Endothelial cell of umbilical vein (primary cell): ENCODE data around the gene STAT4. TPM values are rescaled to one million over a fixed set of nuclear protein-coding genes. Genes with fewer than 3 reads are reported as not detected.

Source experiments
- BruUV-seq: library from RNA; stranded (reverse); fragments of 400-500 nt; replicated peaks from 2 replicates; lab custom pipeline; 2021; lab: Mats Ljungman, UMichigan
- CTCF ChIA-PET: fragments of 300-600, 350-600 bp; sonication (Branson Sonifier 250); formaldehyde crosslinking; loops from one replicate; lab custom pipeline; 2021; ENCODE audit warnings: antibody characterized with exemption, inconsistent platforms; lab: Charles Lee
- POLR2A ChIA-PET: fragments of 300-600, 350-600 bp; sonication (Branson Sonifier 250); formaldehyde crosslinking; loops from one replicate; lab custom pipeline; 2021; ENCODE audit warnings: antibody characterized with exemption, inconsistent platforms; lab: Charles Lee
- DNase-seq: peaks from one replicate; pipeline ENCODE4 v3.0.0-alpha.2; 2011; ENCODE audit warnings: low read depth, low spot score
- FAIRE-seq: peaks from 2 replicates; lab custom pipeline; 2011; peaks lifted over from hg19 to GRCh38; lab: Jason Lieb, UNC
- H2AFZ ChIP-seq: 2 replicates; pipeline ENCODE4 v1.6.0; 2012; ENCODE audit warnings: low read depth, low read length, control low read depth, inconsistent platforms
- H3K27ac ChIP-seq: 2 replicates; pipeline ENCODE4 v1.5.1; 2011; ENCODE audit warnings: low read depth, mild to moderate bottlenecking, control low read depth, low read length, moderate library complexity; ENCODE audit not compliant: insufficient read depth
- H3K27me3 ChIP-seq, 2 experiments: 2 replicates each; pipeline versions ENCODE4 v1.6.0 to v1.6.1; 2011; ENCODE audit warnings: low read length in 2 of 2, mixed read lengths in 1 of 2; ENCODE audit not compliant: control insufficient read depth in 2 of 2, insufficient read depth in 2 of 2
- H3K36me3 ChIP-seq, 2 experiments: 2 replicates in 1 of 2; 3 replicates in 1 of 2; pipeline ENCODE4 v1.5.1; 2011; ENCODE audit warnings: low read length in 2 of 2, mild to moderate bottlenecking in 1 of 2, moderate library complexity in 1 of 2; ENCODE audit not compliant: control insufficient read depth in 2 of 2, insufficient read depth in 2 of 2; ENCODE audit errors: extremely low read depth in 1 of 2
- H3K4me1 ChIP-seq: 3 replicates; pipeline ENCODE4 v1.5.1; 2011; ENCODE audit warnings: mild to moderate bottlenecking, low read length; ENCODE audit not compliant: control insufficient read depth, insufficient read depth; ENCODE audit errors: extremely low read depth
- H3K4me2 ChIP-seq: 2 replicates; pipeline ENCODE4 v1.6.1; 2011; ENCODE audit warnings: low read length, control low read depth, mixed read lengths; ENCODE audit not compliant: insufficient read depth
- H3K4me3 ChIP-seq, 3 experiments: fragments of 200-600 bp in 1 of 3; sonication (generic), shearing (Covaris generic) in 1 of 3; replicated peaks in 1 of 3; 2 replicates each; pipeline ENCODE4 v1.5.1; 2011 to 2016; ENCODE audit warnings: control low read depth in 3 of 3, low read length in 3 of 3, mild to moderate bottlenecking in 2 of 3, inconsistent platforms in 1 of 3, low read depth in 1 of 3, moderate library complexity in 1 of 3; ENCODE audit not compliant: insufficient read depth in 1 of 3
- H3K79me2 ChIP-seq: 2 replicates; pipeline ENCODE4 v1.6.0; 2012; ENCODE audit warnings: low read length, inconsistent platforms; ENCODE audit not compliant: control insufficient read depth, insufficient read depth
- H3K9ac ChIP-seq: replicated peaks from 2 replicates; pipeline ENCODE3; 2011; ENCODE audit warnings: low read length, control low read depth; ENCODE audit not compliant: insufficient read depth; ENCODE audit errors: extremely low read depth
- H3K9me1 ChIP-seq: replicated peaks from 3 replicates; pipeline ENCODE4 v1.6.0; 2011; ENCODE audit warnings: mild to moderate bottlenecking, low read length; ENCODE audit not compliant: control insufficient read depth, insufficient read depth; ENCODE audit errors: extremely low read depth
- H3K9me3 ChIP-seq: replicated peaks from 2 replicates; pipeline ENCODE4 v1.5.1; 2012; ENCODE audit warnings: low read length, inconsistent platforms; ENCODE audit not compliant: control insufficient read depth, insufficient read depth
- H4K20me1 ChIP-seq: replicated peaks from 2 replicates; pipeline ENCODE3; 2011; ENCODE audit warnings: mild to moderate bottlenecking, low read length; ENCODE audit not compliant: control insufficient read depth, insufficient read depth; ENCODE audit errors: extremely low read depth
- CTCF ChIP-seq, 2 donors: IDR thresholded peaks; 1 replicate in 1 of 2; 2 replicates in 1 of 2; pipeline ENCODE4 v1.5.1; 2011; ENCODE audit warnings: low read length in 2 of 2, mild to moderate bottlenecking in 2 of 2, moderate library complexity in 2 of 2, control low read depth in 1 of 2, inconsistent platforms in 1 of 2, low read depth in 1 of 2; ENCODE audit not compliant: insufficient read depth in 1 of 2; ENCODE audit errors: extremely low read depth in 1 of 2
- EZH2 ChIP-seq: IDR thresholded peaks from 2 replicates; pipeline ENCODE4 v1.6.1; 2012; ENCODE audit warnings: borderline replicate concordance, low read depth, mild to moderate bottlenecking, moderate library complexity, low read length, inconsistent platforms; ENCODE audit not compliant: severe bottlenecking
- FOS ChIP-seq: IDR thresholded peaks from 2 replicates; pipeline ENCODE4 v1.6.1; 2011; ENCODE audit warnings: mild to moderate bottlenecking, low read length, moderate library complexity, borderline replicate concordance; ENCODE audit not compliant: insufficient read depth
- GATA2 ChIP-seq: IDR thresholded peaks from 2 replicates; pipeline ENCODE4 v1.7.0; 2011; ENCODE audit warnings: low read depth, mild to moderate bottlenecking, moderate library complexity, mixed read lengths, low read length; ENCODE audit not compliant: insufficient read length, insufficient read depth
- JUN ChIP-seq: IDR thresholded peaks from 2 replicates; pipeline ENCODE4 v1.6.1; 2011; ENCODE audit warnings: borderline replicate concordance, low read depth; ENCODE audit not compliant: insufficient read length, insufficient read depth
- MAX ChIP-seq: IDR thresholded peaks from 2 replicates; pipeline ENCODE4 v1.6.1; 2011; ENCODE audit not compliant: insufficient read depth, insufficient read length
- MYC ChIP-seq: IDR thresholded peaks from one replicate; pipeline ENCODE4 v1.6.1; 2011; ENCODE audit warnings: mild to moderate bottlenecking, low read depth, low read length
- POLR2A ChIP-seq: IDR thresholded peaks from 2 replicates; pipeline ENCODE4 v1.6.1; 2012; ENCODE audit warnings: low read depth, mild to moderate bottlenecking, control low read depth, low read length
- POLR2AphosphoS5 ChIP-seq: IDR thresholded peaks from 2 replicates; pipeline ENCODE4 v1.6.1; 2012; ENCODE audit warnings: low read depth, mild to moderate bottlenecking, control low read depth, low read length, moderate library complexity; ENCODE audit not compliant: insufficient read depth
- dilution Hi-C: fragments of 300-500 bp; cut with MboI; formaldehyde crosslinking; loops from one replicate; pipeline ENCODE4 v1.15.0; 2019; ENCODE audit warnings: low sequenced_read_pairs; ENCODE audit not compliant: extremely low pct_ligation_motif_present
- intact Hi-C: fragments of 100-400 bp; cut with micrococcal nuclease; formaldehyde crosslinking; loops from one replicate; pipeline ENCODE4 v1.10.0; 2022
- polyA plus RNA-seq, 4 experiments: library from polyadenylated mRNA; depleted of rRNA in 3 of 4; stranded (reverse) in 3 of 4; unstranded in 1 of 4; fragments of >200 nt; gene quantifications; 2 replicates each; pipeline versions ENCODE4 v1.2.1 to v1.2.3, GENCODE V29; 2011 to 2012; ENCODE audit warnings: missing spikeins in 1 of 4
- total RNA-seq: library from RNA; stranded (reverse); gene quantifications from 2 replicates; pipeline ENCODE4 v1.2.3, GENCODE V29; 2021

The STAT4 gene
- total and polyA plus RNA-seq, 2 donors (not counting 3 experiments of a cell fraction or from before 2014, with no cell fraction given), result 0.46 to 1.2 TPM

- Histone ChIP-seq H3K9me1 (no peaks in the 10 kb centered on the region), H3K4me2 (no peak overlapping the region), H3K4me3 (no peak overlapping the region), H2AFZ (no peak overlapping the region), H4K20me1 (no peaks in the 10 kb centered on the region), H3K36me3 (no peaks in the 10 kb centered on the region), H3K27me3 (peaks cover 0 to 2% of the 10 kb centered on the region in 2 experiments), H3K4me1 (no peaks in the 10 kb centered on the region), H3K27ac (no peak overlapping the region), H3K9ac (no peak overlapping the region), H3K79me2 (no peaks in the 10 kb centered on the region), H3K9me3 (no peaks in the 10 kb centered on the region)
- intact Hi-C loops (no loop called here), dilution Hi-C loops (no loop called here)
- FAIRE-seq (no peak), DNase-seq (no peak)
- TF ChIP-seq MAX, result no peak
- no peak for TF ChIP-seq GATA2
- no peak for TF ChIP-seq CTCF (IDR thresholded peaks at IDR 0.05; ENCODE audit: extremely low read depth in 1 of 2, insufficient read depth in 1 of 2, low read depth in 1 of 2, low read length in 2 of 2)
- TF ChIP-seq POLR2AphosphoS5, result no peak
- no peak for TF ChIP-seq JUN
- TF ChIP-seq POLR2A, result no peak
- TF ChIP-seq FOS, result no peak
- TF ChIP-seq EZH2, result no peak
- TF ChIP-seq MYC, result no peak
- CTCF ChIA-PET, result interaction anchor here (6.0 kb wide), 1 partner anchor 14 kb away, joined by 49 read pairs; no protein-coding TSS in a partner anchor
- BruUV-seq, result no TSS peak
- POLR2A ChIA-PET, result no interaction called here
Observed at GRCh38 chr2:191064590-191064989, 86.2 kb downstream of the STAT4 start.
